A673 (cell line): ENCODE results near the gene ZNF202.

ENCODE experiments used
- CTCF ChIP-seq: fragments of 300-800, 200-600 bp; sonication (generic); conservative IDR thresholded peaks from 2 replicates; pipeline ENCODE4 v1.5.1; 2017; ENCODE audit warnings: low read depth, mild to moderate bottlenecking, antibody characterized with exemption, low read length, moderate library complexity, mixed read lengths
- EZH2 ChIP-seq: fragments of 200-600 bp; sonication (generic); IDR thresholded peaks from 2 replicates; pipeline ENCODE4 v1.6.1; 2017; ENCODE audit warnings: borderline replicate concordance, low read depth, mild to moderate bottlenecking, mixed read lengths, antibody characterized with exemption, low read length; ENCODE audit not compliant: poor library complexity, severe bottlenecking

GRCh38 chr11:123729602-123730001 is 11.9 kb downstream of the ZNF202 start:
- TF ChIP-seq CTCF (no peak), EZH2 (no peak)
